ENCODE measurements around the gene HCFC1.

DNA sequence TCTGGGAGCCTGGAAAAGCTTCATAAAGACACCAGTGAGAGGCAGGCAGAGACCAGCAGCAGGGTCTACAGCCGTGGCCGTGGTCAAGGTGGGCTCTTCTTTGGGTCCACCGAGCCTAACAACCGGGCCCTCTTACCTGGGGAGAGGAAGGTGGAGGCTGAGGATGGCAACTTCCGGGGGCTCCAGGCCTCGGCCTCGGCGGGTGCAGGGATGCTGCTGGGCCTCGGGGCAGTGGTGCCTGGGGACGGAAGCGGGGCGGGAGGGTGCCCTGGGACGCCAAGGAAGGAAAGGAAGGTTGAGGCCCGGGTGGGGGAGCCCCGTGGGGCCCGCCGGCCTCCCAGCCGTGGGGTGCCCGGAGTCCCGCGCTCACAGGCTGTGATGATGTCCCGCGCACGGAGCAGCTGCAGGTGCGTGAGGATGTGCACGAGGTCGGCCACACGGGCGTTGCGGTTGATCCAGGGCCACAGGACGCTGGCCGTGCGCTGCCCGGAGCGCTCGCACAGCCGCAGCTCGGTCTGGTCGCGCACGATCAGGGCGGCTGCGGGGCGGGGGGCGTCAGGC lies 47.5 kb upstream of the HCFC1 start:
- TF ChIP-seq CTCF (IDR thresholded peaks at IDR 0.05; ENCODE audit: low read length) (no peak), EZH2 (optimal IDR thresholded peaks at IDR 0.05; ENCODE audit: low read depth, low read length) (no peak), EZH2phosphoT487 (IDR thresholded peaks at IDR 0.05; ENCODE audit: low read length) (no peak)
